ENCODE measurements around the gene EBF3.
A peak's percentile ranks its signal among the peaks of the same experiment; 100 is the strongest.

Gene EBF3

DNA sequence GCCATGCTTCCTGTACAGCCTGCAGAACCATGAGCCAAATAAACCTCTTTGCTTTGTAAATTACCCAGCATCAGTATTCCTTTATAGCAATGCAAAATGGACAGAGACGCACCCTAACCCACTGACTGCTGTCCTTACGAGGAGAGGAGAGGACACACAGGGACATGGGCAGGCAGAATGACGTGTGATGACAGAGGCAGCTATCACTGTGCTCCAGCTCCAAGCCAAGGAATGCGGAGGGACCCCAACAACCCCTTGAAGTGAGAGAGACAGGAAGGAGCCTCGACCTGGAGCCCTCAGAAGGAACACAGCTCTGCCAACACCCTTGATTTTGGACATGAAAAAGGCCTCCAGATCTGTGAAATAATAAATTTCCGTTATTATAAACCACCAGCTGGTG is 46.6 kb upstream of the EBF3 start:
- Histone ChIP-seq H2BK15ac (ENCODE audit: low read length) (no peak overlapping the region), H3K27ac (replicated peaks; ENCODE audit: low read length) (no peak overlapping the region), H3K23ac (ENCODE audit: low read depth, low read length, poor library complexity) (no peak overlapping the region), H2BK5ac (ENCODE audit: low read length) (peak overlapping the region; percentile 44), H4K91ac (ENCODE audit: low read depth, low read length, poor library complexity) (no peak overlapping the region), H3K18ac (ENCODE audit: low read length) (no peak overlapping the region), H3K36me3 (replicated peaks in 1 of 2; ENCODE audit: control insufficient read depth in 2 of 2, insufficient read depth in 2 of 2, low read length in 2 of 2) (no peaks in the 10 kb centered on the region), H3K4ac (ENCODE audit: low read length) (no peak overlapping the region), H3K14ac (ENCODE audit: low read length) (no peak overlapping the region), H3K79me1 (ENCODE audit: low read depth, low read length) (no peaks in the 10 kb centered on the region), H3K9me3 (replicated peaks in 1 of 2; ENCODE audit: control insufficient read depth in 2 of 2, insufficient read depth in 1 of 2, low read depth in 1 of 2, low read length in 2 of 2) (no peaks in the 10 kb centered on the region), H2BK120ac (ENCODE audit: low read depth, low read length) (no peak overlapping the region), H3K4me2 (ENCODE audit: insufficient read depth, low read length, poor library complexity, severe bottlenecking) (no peak overlapping the region), H3K4me1 (ENCODE audit: control insufficient read depth in 2 of 2, insufficient read depth in 1 of 2, low read depth in 1 of 2, low read length in 2 of 2) (peaks cover 0 to 3% of the 10 kb centered on the region in 2 donors), H2BK12ac (ENCODE audit: low read length) (no peak overlapping the region), H3K9ac (ENCODE audit: low read depth, low read length, poor library complexity) (no peak overlapping the region), H4K8ac (ENCODE audit: low read depth, low read length) (no peak overlapping the region), H3K4me3 (ENCODE audit: low read length in 2 of 2) (no peak overlapping the region), H2AK5ac (ENCODE audit: low read depth, low read length) (no peak overlapping the region), H3K27me3 (ENCODE audit: control insufficient read depth in 3 of 3, insufficient read depth in 3 of 3, low read depth in 1 of 3, low read length in 3 of 3) (no peaks in the 10 kb centered on the region), H2AFZ (ENCODE audit: low read length) (no peak overlapping the region)
- no CpG with 5 or more reads among the region's 6 CpGs for WGBS, 2 donors (ENCODE audit: extremely low coverage in 2 of 2, insufficient read length in 2 of 2, insufficient replicate concordance in 1 of 2)
- DNase-seq (ENCODE audit: low spot score), result no peak

DNA sequence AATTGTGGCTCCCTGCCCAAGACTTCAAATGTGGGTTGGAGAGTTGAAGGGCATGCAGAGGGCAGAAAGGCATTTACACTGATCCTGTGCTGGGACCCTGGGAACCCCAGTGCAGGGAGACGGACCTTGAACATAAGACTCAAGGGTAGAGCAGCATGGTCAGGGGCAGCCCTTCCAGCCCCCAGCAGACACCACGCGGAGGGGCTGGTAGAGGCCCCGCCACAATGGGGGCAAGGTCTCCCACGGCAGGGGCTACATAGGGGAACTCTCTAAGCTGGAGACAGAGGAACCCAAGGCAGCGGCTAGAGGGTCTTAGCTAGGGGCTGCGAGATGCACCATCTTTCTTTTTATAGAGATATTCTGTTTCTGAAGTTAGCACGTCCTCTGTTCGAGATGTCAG is 45.2 kb upstream of the EBF3 start:
- no peak overlapping the region for H3K18ac ChIP-seq (ENCODE audit: low read length)
- no peaks in the 10 kb centered on the region for H3K9me3 ChIP-seq (replicated peaks in 1 of 2; ENCODE audit: control insufficient read depth in 2 of 2, insufficient read depth in 1 of 2, low read depth in 1 of 2, low read length in 2 of 2)
- no peak overlapping the region for H2BK12ac ChIP-seq (ENCODE audit: low read length)
- H3K79me1 ChIP-seq (ENCODE audit: low read depth, low read length), result no peaks in the 10 kb centered on the region
- H3K4ac ChIP-seq (ENCODE audit: low read length), result no peak overlapping the region
- H3K23ac ChIP-seq (ENCODE audit: low read depth, low read length, poor library complexity), result no peak overlapping the region
- H2BK120ac ChIP-seq (ENCODE audit: low read depth, low read length), result no peak overlapping the region
- H3K4me3 ChIP-seq (ENCODE audit: low read length in 2 of 2), result no peak overlapping the region
- H2BK15ac ChIP-seq (ENCODE audit: low read length), result no peak overlapping the region
- no peak overlapping the region for H3K27ac ChIP-seq (replicated peaks; ENCODE audit: low read length)
- no peak overlapping the region for H2AK5ac ChIP-seq (ENCODE audit: low read depth, low read length)
- H3K4me1 ChIP-seq (ENCODE audit: control insufficient read depth in 2 of 2, insufficient read depth in 1 of 2, low read depth in 1 of 2, low read length in 2 of 2), result peaks cover 0 to 1% of the 10 kb centered on the region in 2 donors
- no peak overlapping the region for H3K9ac ChIP-seq (ENCODE audit: low read depth, low read length, poor library complexity)
- H3K36me3 ChIP-seq (replicated peaks in 1 of 2; ENCODE audit: control insufficient read depth in 2 of 2, insufficient read depth in 2 of 2, low read length in 2 of 2), result no peaks in the 10 kb centered on the region
- H2BK5ac ChIP-seq (ENCODE audit: low read length), result no peak overlapping the region
- H4K8ac ChIP-seq (ENCODE audit: low read depth, low read length), result no peak overlapping the region
- no peak overlapping the region for H3K14ac ChIP-seq (ENCODE audit: low read length)
- no peak overlapping the region for H3K4me2 ChIP-seq (ENCODE audit: insufficient read depth, low read length, poor library complexity, severe bottlenecking)
- DNase-seq (ENCODE audit: low spot score), result no peak
- H2AFZ ChIP-seq (ENCODE audit: low read length), result no peak overlapping the region
- no peak overlapping the region for H4K91ac ChIP-seq (ENCODE audit: low read depth, low read length, poor library complexity)
- WGBS, 2 donors (ENCODE audit: extremely low coverage in 2 of 2, insufficient read length in 2 of 2, insufficient replicate concordance in 1 of 2), result no CpG with 5 or more reads among the region's 9 CpGs
- no peaks in the 10 kb centered on the region for H3K27me3 ChIP-seq (ENCODE audit: control insufficient read depth in 3 of 3, insufficient read depth in 3 of 3, low read depth in 1 of 3, low read length in 3 of 3)

DNA sequence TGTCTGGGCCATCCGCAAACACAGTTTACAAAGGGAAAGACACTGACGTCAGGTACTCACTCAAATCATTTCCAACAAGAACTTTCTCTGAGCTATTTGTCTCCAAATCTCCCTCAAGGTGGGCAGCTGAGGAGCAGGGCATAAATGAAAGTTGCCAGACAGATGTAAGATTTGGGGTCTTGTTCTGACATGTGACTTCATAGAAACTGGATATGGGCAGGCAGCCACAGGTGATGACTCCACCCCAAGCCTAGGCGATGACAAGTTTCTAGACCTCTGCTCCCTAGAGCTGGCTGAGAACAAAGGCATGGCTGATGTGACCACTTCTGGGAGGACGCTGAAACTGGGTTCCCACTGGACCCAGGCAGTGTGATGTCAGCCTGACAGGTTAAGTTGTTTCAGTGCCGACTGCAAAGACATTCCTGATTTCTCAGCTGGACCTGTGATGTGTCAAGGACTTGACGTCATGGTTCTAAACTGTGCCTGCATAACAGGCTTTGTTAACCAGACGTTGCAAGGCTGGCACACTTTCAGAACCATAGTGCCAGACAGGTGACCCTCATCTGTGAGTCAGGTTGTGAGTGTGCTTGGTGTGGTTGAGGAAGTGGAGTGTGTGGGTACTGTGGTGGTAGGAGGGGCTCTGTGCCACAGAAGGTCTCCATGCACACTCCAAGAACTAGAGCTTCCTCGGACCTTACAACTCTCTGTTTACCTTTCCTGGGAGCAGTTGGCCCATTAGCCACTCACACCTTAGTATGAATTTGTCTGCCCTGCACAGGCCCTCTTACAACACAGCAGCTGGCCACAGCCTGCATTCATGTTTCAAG is 39.9 kb upstream of the EBF3 start:
- Histone ChIP-seq H3K9me3 (replicated peaks in 1 of 2; ENCODE audit: control insufficient read depth in 2 of 2, insufficient read depth in 1 of 2, low read depth in 1 of 2, low read length in 2 of 2) (no peaks in the 10 kb centered on the region), H3K36me3 (replicated peaks in 1 of 2; ENCODE audit: control insufficient read depth in 2 of 2, insufficient read depth in 2 of 2, low read length in 2 of 2) (no peaks in the 10 kb centered on the region), H2AFZ (ENCODE audit: low read length) (no peak overlapping the region), H4K91ac (ENCODE audit: low read depth, low read length, poor library complexity) (no peak overlapping the region), H4K8ac (ENCODE audit: low read depth, low read length) (no peak overlapping the region), H3K14ac (ENCODE audit: low read length) (no peak overlapping the region), H3K18ac (ENCODE audit: low read length) (no peak overlapping the region), H2AK5ac (ENCODE audit: low read depth, low read length) (no peak overlapping the region), H3K27ac (replicated peaks; ENCODE audit: low read length) (no peak overlapping the region), H2BK12ac (ENCODE audit: low read length) (no peak overlapping the region), H3K4me3 (ENCODE audit: low read length in 2 of 2) (no peak overlapping the region), H3K9ac (ENCODE audit: low read depth, low read length, poor library complexity) (no peak overlapping the region), H2BK120ac (ENCODE audit: low read depth, low read length) (no peak overlapping the region), H3K4ac (ENCODE audit: low read length) (no peak overlapping the region), H3K79me1 (ENCODE audit: low read depth, low read length) (no peaks in the 10 kb centered on the region), H3K23ac (ENCODE audit: low read depth, low read length, poor library complexity) (no peak overlapping the region), H3K27me3 (ENCODE audit: control insufficient read depth in 3 of 3, insufficient read depth in 3 of 3, low read depth in 1 of 3, low read length in 3 of 3) (no peaks in the 10 kb centered on the region), H2BK15ac (ENCODE audit: low read length) (no peak overlapping the region), H3K4me2 (ENCODE audit: insufficient read depth, low read length, poor library complexity, severe bottlenecking) (no peak overlapping the region), H2BK5ac (ENCODE audit: low read length) (no peak overlapping the region), H3K4me1 (ENCODE audit: control insufficient read depth in 2 of 2, insufficient read depth in 1 of 2, low read depth in 1 of 2, low read length in 2 of 2) (no peaks in the 10 kb centered on the region)
- no peak for DNase-seq (ENCODE audit: low spot score)
- WGBS, 2 donors (ENCODE audit: extremely low coverage in 2 of 2, insufficient read length in 2 of 2, insufficient replicate concordance in 1 of 2), result no CpG with 5 or more reads among the region's 8 CpGs

GRCh38 chr10:130003166-130003565 is 39.1 kb upstream of the EBF3 start:
- DNase-seq (ENCODE audit: low spot score), result no peak
- Histone ChIP-seq H2AFZ (ENCODE audit: low read length) (no peak overlapping the region), H3K79me1 (ENCODE audit: low read depth, low read length) (no peaks in the 10 kb centered on the region), H3K4me2 (ENCODE audit: insufficient read depth, low read length, poor library complexity, severe bottlenecking) (no peak overlapping the region), H4K91ac (ENCODE audit: low read depth, low read length, poor library complexity) (no peak overlapping the region), H3K14ac (ENCODE audit: low read length) (no peak overlapping the region), H3K27me3 (ENCODE audit: control insufficient read depth in 3 of 3, insufficient read depth in 3 of 3, low read depth in 1 of 3, low read length in 3 of 3) (no peaks in the 10 kb centered on the region), H2BK120ac (ENCODE audit: low read depth, low read length) (no peak overlapping the region), H2AK5ac (ENCODE audit: low read depth, low read length) (no peak overlapping the region), H3K4ac (ENCODE audit: low read length) (no peak overlapping the region), H2BK5ac (ENCODE audit: low read length) (no peak overlapping the region), H3K36me3 (replicated peaks in 1 of 2; ENCODE audit: control insufficient read depth in 2 of 2, insufficient read depth in 2 of 2, low read length in 2 of 2) (no peaks in the 10 kb centered on the region), H3K4me3 (ENCODE audit: low read length in 2 of 2) (no peak overlapping the region), H3K4me1 (ENCODE audit: control insufficient read depth in 2 of 2, insufficient read depth in 1 of 2, low read depth in 1 of 2, low read length in 2 of 2) (no peaks in the 10 kb centered on the region), H2BK12ac (ENCODE audit: low read length) (no peak overlapping the region), H3K27ac (replicated peaks; ENCODE audit: low read length) (no peak overlapping the region), H3K9ac (ENCODE audit: low read depth, low read length, poor library complexity) (no peak overlapping the region), H2BK15ac (ENCODE audit: low read length) (no peak overlapping the region), H4K8ac (ENCODE audit: low read depth, low read length) (no peak overlapping the region), H3K9me3 (replicated peaks in 1 of 2; ENCODE audit: control insufficient read depth in 2 of 2, insufficient read depth in 1 of 2, low read depth in 1 of 2, low read length in 2 of 2) (no peaks in the 10 kb centered on the region), H3K23ac (ENCODE audit: low read depth, low read length, poor library complexity) (peak overlapping the region; percentile 9), H3K18ac (ENCODE audit: low read length) (peak overlapping the region; percentile 79)
- no CpG with 5 or more reads among the region's 9 CpGs for WGBS, 2 donors (ENCODE audit: extremely low coverage in 2 of 2, insufficient read length in 2 of 2, insufficient replicate concordance in 1 of 2)

All from neuronal stem cell (in vitro differentiated cells).